GM21737 (cell line): Measurements from ENCODE around the gene TRAF3.
"Not testable (repeated sequence)": the region's sequence is repeated elsewhere in the genome, so short reads cannot be mapped to it uniquely, and the experiment has no call there.

Experiments used
- ATAC-seq: cut with Tn5 transposase; IDR thresholded peaks from one replicate; pipeline ENCODE4 v1.9.1; 2021; ENCODE audit warnings: mild to moderate bottlenecking, moderate library complexity; ENCODE audit not compliant: unreplicated experiment

Gene TRAF3

GRCh38 chr14:102826161-102826560, 48.9 kb downstream of the TRAF3 start:
- ATAC-seq: no peak

- no peak for ATAC-seq
Observed at GRCh38 chr14:102826751-102827675, 49.8 kb downstream of the TRAF3 start.

GRCh38 chr14:102827716-102828115, 50.5 kb downstream of the TRAF3 start:
- ATAC-seq: no peak

GRCh38 chr14:102828151-102828550, 50.9 kb downstream of the TRAF3 start:
- no peak for ATAC-seq

- ATAC-seq: no peak
Observed at GRCh38 chr14:102829016-102829548, 51.8 kb downstream of the TRAF3 start.

GRCh38 chr14:102830474-102831045, 53.3 kb downstream of the TRAF3 start:
- ATAC-seq: no peak

- no peak for ATAC-seq
Observed at GRCh38 chr14:102831163-102831804, 54.0 kb downstream of the TRAF3 start.

- ATAC-seq: no peak
Observed at GRCh38 chr14:102833341-102833740, 56.1 kb downstream of the TRAF3 start.

GRCh38 chr14:102833991-102834390, 56.7 kb downstream of the TRAF3 start:
- no peak for ATAC-seq

GRCh38 chr14:102835959-102836358, 58.7 kb downstream of the TRAF3 start:
- no peak for ATAC-seq

- not testable (repeated sequence) for ATAC-seq
Observed at GRCh38 chr14:102837120-102837519, 59.9 kb downstream of the TRAF3 start.

GRCh38 chr14:102838501-102838900, 61.3 kb downstream of the TRAF3 start:
- ATAC-seq: no peak

- ATAC-seq: no peak
Observed at GRCh38 chr14:102840115-102840514, 62.9 kb downstream of the TRAF3 start.

- ATAC-seq: no peak
Observed at GRCh38 chr14:102840771-102841528, 63.7 kb downstream of the TRAF3 start.

GRCh38 chr14:102848830-102849525, 71.7 kb downstream of the TRAF3 start:
- no peak for ATAC-seq

GRCh38 chr14:102849526-102850379, 72.5 kb downstream of the TRAF3 start:
- ATAC-seq: no peak

GRCh38 chr14:102853648-102854047, 76.4 kb downstream of the TRAF3 start:
- ATAC-seq: no peak

GRCh38 chr14:102854091-102854703, 76.9 kb downstream of the TRAF3 start:
- no peak for ATAC-seq

GRCh38 chr14:102856179-102856578, 78.9 kb downstream of the TRAF3 start:
- ATAC-seq: no peak
